ENCODE results near the gene CNDP1. TPM values are rescaled to one million over a fixed set of nuclear protein-coding genes. Genes with fewer than 3 reads are reported as not detected.
A peak's percentile ranks its signal among the peaks of the same experiment; 100 is the strongest.

The CNDP1 gene
- total RNA-seq, 1 donor from 2014 or later, result 0.48 TPM

DNA sequence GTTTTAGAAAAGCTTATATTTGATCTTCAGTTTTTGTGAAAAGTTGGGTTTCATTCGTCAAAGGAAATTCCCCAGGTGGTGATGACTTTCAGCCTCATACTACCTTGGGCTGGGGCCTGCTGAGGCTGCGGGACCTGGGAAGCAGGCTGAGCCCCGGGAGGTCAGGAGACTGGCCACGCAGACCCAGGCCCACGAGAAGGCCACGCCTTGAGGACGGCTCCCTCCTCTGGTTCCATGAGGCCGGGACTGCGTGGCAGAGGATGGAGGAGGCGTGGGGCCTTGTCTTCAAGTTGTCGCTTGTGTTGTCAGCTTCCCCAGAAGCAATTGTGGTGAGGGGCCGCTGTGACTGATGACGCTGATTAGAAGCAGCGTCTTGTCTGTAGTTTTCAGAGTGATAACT, 26.4 kb upstream of the CNDP1 start:
- Mint-ChIP-seq H3K36me3 (peaks cover 30% of the 10 kb centered on the region), H3K27ac (peak overlapping the region; percentile 16), H3K9me3 (no peaks in the 10 kb centered on the region), H3K27me3 (no peaks in the 10 kb centered on the region), H3K4me3 (no peak overlapping the region), H3K4me1 (ENCODE audit: unreplicated experiment) (no peaks in the 10 kb centered on the region)
- TF ChIP-seq, protein P1, sequence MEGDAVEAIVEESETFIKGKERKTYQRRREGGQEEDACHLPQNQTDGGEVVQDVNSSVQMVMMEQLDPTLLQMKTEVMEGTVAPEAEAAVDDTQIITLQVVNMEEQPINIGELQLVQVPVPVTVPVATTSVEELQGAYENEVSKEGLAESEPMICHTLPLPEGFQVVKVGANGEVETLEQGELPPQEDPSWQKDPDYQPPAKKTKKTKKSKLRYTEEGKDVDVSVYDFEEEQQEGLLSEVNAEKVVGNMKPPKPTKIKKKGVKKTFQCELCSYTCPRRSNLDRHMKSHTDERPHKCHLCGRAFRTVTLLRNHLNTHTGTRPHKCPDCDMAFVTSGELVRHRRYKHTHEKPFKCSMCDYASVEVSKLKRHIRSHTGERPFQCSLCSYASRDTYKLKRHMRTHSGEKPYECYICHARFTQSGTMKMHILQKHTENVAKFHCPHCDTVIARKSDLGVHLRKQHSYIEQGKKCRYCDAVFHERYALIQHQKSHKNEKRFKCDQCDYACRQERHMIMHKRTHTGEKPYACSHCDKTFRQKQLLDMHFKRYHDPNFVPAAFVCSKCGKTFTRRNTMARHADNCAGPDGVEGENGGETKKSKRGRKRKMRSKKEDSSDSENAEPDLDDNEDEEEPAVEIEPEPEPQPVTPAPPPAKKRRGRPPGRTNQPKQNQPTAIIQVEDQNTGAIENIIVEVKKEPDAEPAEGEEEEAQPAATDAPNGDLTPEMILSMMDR (conservative IDR thresholded peaks at IDR 0.05), result no peak
- DNase-seq (ENCODE audit: extremely low spot score, unreplicated experiment), result peak; percentile 52

DNA sequence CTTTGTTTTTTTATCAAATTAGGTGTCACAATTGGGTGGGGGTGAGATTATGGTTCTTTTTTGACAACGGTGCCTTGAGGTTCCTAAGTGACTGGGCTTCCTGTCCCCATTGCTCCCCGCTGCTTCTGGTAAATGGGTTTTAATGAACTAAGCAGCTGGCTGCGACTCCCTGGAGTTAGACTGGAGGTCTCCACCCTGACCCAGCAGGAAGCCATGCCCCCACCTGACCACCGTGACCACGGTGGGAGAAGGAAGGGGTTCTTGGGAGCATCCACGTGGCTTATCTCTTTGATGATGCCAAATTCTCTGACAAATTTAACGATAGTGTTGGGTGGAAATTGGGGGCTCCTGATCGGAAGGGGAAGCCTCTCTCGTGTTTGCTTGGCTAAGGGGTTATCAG, 25.9 kb upstream of the CNDP1 start:
- Mint-ChIP-seq H3K9me3 (no peaks in the 10 kb centered on the region), H3K4me1 (ENCODE audit: unreplicated experiment) (no peaks in the 10 kb centered on the region), H3K36me3 (peaks cover 30% of the 10 kb centered on the region), H3K4me3 (no peak overlapping the region), H3K27me3 (no peaks in the 10 kb centered on the region), H3K27ac (peak overlapping the region; percentile 21)
- peak; percentile 10 for DNase-seq (ENCODE audit: extremely low spot score, unreplicated experiment)
- TF ChIP-seq, protein P1 (conservative IDR thresholded peaks at IDR 0.05), result no peak

DNA sequence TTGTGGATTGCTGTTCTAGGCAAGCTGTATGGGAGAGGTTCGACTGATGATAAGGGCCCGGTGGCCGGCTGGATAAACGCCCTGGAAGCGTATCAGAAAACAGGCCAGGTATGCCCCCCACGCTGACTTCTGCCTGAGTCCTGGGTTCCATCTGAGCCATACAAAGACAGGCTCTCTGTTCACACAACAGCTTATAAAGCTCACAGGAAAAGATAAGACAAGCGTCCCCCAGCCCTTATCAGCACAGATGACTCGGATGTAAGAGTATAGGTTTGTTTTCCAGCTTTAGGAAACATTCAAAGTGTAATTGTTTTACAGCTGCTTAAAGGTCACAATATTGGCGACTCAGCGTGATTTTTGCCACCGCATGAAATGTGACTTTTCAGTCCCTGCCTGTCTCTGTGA, 25.5 kb upstream of the CNDP1 start:
- TF ChIP-seq, protein P1 (conservative IDR thresholded peaks at IDR 0.05), result no peak
- H3K9me3 Mint-ChIP-seq, result no peaks in the 10 kb centered on the region
- peaks cover 30% of the 10 kb centered on the region for H3K36me3 Mint-ChIP-seq
- peak overlapping the region; percentile 21 for H3K27ac Mint-ChIP-seq
- no peaks in the 10 kb centered on the region for H3K4me1 Mint-ChIP-seq (ENCODE audit: unreplicated experiment)
- no peaks in the 10 kb centered on the region for H3K27me3 Mint-ChIP-seq
- H3K4me3 Mint-ChIP-seq, result no peak overlapping the region
- peak; percentile 31 for DNase-seq (ENCODE audit: extremely low spot score, unreplicated experiment)

DNA sequence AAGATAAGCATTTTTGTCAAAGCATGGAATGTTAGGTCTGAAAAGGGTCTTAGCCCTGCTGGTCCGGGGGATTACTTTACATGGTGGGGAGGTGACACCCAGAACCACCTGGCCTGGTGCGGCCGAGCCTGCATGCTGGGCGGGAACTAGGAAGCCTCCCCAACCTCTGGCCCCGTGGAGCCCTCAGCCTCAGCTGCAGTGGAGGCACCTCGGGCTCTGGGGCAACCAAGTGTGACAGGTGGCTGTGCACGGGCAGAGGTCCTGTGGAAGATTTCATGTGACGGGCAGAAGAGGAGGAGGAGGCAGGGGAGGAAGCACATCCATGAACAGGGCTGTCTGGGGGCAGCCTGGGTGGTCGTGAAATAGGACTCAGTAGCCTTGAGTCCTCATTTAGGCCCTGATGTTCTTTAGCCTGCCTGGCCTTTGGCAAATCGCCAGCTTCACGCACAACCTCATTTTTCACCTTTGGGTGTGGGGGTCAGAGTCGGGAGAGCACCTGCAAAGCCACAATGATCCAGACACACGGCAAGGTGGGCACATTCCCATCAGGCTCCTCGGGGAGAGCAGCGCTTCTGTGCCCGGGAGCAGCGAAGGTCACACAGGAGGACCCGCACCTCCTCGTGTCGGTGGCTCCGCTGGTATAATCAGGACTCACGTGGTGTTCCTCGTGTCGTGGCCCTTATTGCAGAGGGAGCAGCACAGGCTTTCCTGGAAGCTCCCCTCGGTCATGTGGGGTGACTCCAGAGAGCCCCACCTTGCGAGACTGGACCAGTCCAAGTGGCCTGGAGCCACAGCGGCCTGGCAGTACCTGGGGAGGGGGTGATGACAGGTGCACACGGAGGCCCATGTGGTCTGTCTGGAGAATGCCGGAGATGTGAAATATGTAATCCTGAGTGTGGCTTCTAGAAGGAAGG, 24.2 kb upstream of the CNDP1 start:
- Mint-ChIP-seq H3K27me3 (no peaks in the 10 kb centered on the region), H3K36me3 (peaks cover 36% of the 10 kb centered on the region), H3K4me1 (ENCODE audit: unreplicated experiment) (no peaks in the 10 kb centered on the region), H3K27ac (no peak overlapping the region), H3K9me3 (no peaks in the 10 kb centered on the region), H3K4me3 (no peak overlapping the region)
- TF ChIP-seq, protein P1 (conservative IDR thresholded peaks at IDR 0.05), result no peak
- no peak for DNase-seq (ENCODE audit: extremely low spot score, unreplicated experiment)

DNA sequence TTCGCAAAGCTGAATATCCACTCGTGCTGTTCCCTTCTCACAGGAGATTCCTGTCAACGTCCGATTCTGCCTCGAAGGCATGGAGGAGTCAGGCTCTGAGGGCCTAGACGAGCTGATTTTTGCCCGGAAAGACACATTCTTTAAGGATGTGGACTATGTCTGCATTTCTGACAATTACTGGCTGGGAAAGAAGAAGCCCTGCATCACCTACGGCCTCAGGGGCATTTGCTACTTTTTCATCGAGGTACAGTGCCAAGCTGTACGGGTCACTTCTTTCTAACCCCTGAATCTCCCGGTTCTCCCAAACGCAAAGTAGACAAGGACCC, 23.6 kb upstream of the CNDP1 start:
- Mint-ChIP-seq H3K27ac (no peak overlapping the region), H3K4me3 (no peak overlapping the region), H3K9me3 (no peaks in the 10 kb centered on the region), H3K36me3 (peaks cover 33% of the 10 kb centered on the region), H3K27me3 (no peaks in the 10 kb centered on the region), H3K4me1 (ENCODE audit: unreplicated experiment) (no peaks in the 10 kb centered on the region)
- no peak for DNase-seq (ENCODE audit: extremely low spot score, unreplicated experiment)
- TF ChIP-seq, protein P1 (conservative IDR thresholded peaks at IDR 0.05), result no peak

Measured in type B pancreatic cell (in vitro differentiated cells).